ENCODE measurements around the gene EFCC1.

DNA sequence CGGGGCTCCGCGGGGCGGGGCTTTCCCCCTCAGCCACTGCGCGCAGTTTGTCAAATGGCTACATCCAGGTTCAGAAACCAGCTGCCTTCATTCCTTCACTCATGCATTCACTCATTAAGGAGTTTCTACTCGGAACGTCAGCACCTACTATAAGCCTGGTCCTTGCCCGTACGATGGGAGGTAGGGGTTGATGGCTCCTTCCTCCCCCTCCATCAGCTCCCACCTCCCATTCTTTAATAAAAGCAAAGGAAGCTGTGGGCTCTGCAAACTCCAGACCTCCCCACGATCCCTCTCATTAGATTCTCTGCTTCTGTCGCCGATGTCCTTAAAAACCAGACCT, 7.0 kb upstream of the EFCC1 start:
- TF ChIP-seq CTCF (IDR thresholded peaks at IDR 0.05; ENCODE audit: low read length) (no peak), EZH2phosphoT487 (IDR thresholded peaks at IDR 0.05; ENCODE audit: low read length) (no peak)
